HepG2 (cell line): Measurements from ENCODE around the gene CCDC177. TPM values are rescaled to one million over a fixed set of nuclear protein-coding genes. Genes with fewer than 3 reads are reported as not detected.

Experiments
- ASH2L ChIP-seq: fragments of 300-600, 200-600 bp; sonication (generic); IDR thresholded peaks from 2 replicates; pipeline ENCODE4 v1.7.0; 2017; ENCODE audit warnings: low read depth, mild to moderate bottlenecking, moderate library complexity, mixed read lengths, low read length; ENCODE audit not compliant: insufficient read length
- CREBL2 ChIP-seq: sonication (generic); formaldehyde crosslinking; IDR thresholded peaks from 2 replicates; pipeline ENCODE4 v1.8.1; 2023; ENCODE audit warnings: missing genetic modification reagents, mild to moderate bottlenecking, borderline replicate concordance
- FOXO4 ChIP-seq: sonication (generic); formaldehyde crosslinking; conservative IDR thresholded peaks from 2 replicates; pipeline ENCODE4 v1.8.1; 2023; ENCODE audit warnings: missing genetic modification reagents
- HDAC1 ChIP-seq: sonication (generic); formaldehyde crosslinking; IDR thresholded peaks from 2 replicates; pipeline ENCODE4 v1.5.1; 2020; ENCODE audit warnings: mild to moderate bottlenecking, missing genetic modification reagents
- HDAC6 ChIP-seq: fragments of 200-600 bp; sonication (generic); IDR thresholded peaks from 2 replicates; pipeline ENCODE4 v1.7.0; 2017; ENCODE audit warnings: mild to moderate bottlenecking, antibody characterized with exemption, low read length, low read depth
- IKZF5 ChIP-seq: IDR thresholded peaks from 2 replicates; pipeline ENCODE4 v1.6.1; 2018; ENCODE audit warnings: missing genetic modification reagents, mild to moderate bottlenecking, missing compliant biosample characterization
- KMT2B ChIP-seq: IDR thresholded peaks from 2 replicates; pipeline ENCODE4 v1.6.1; 2016; ENCODE audit warnings: missing genetic modification reagents, missing compliant biosample characterization
- MTERF4 ChIP-seq: sonication (generic); formaldehyde crosslinking; IDR thresholded peaks from 2 replicates; pipeline ENCODE4 v1.8.0; 2023; ENCODE audit warnings: mild to moderate bottlenecking, missing genetic modification reagents
- RCOR2 ChIP-seq: IDR thresholded peaks from 2 replicates; pipeline ENCODE4 v1.6.1; 2016; ENCODE audit warnings: missing biosample characterization, missing genetic modification reagents
- SCMH1 ChIP-seq: sonication (generic); formaldehyde crosslinking; IDR thresholded peaks from 2 replicates; pipeline ENCODE4 v1.9.0; 2021; ENCODE audit warnings: missing genetic modification reagents, mild to moderate bottlenecking, borderline replicate concordance
- SMAD1 ChIP-seq: sonication (generic); formaldehyde crosslinking; IDR thresholded peaks from 2 replicates; pipeline ENCODE4 v1.4.0; 2020; ENCODE audit warnings: missing genetic modification reagents, low read depth, mild to moderate bottlenecking, borderline replicate concordance
- STAG1 ChIP-seq: sonication (generic); formaldehyde crosslinking; IDR thresholded peaks from 2 replicates; pipeline ENCODE4 v1.4.0; 2020; ENCODE audit warnings: missing genetic modification reagents
- SYNCRIP ChIP-seq: fragments of 200-400 bp; formaldehyde crosslinking; IDR thresholded peaks from 2 replicates; pipeline ENCODE4 v1.6.1; 2018; ENCODE audit warnings: mild to moderate bottlenecking, low read depth, low read length; ENCODE audit not compliant: insufficient read depth
- TBL1XR1 ChIP-seq: fragments of 150-350 bp; IDR thresholded peaks from 2 replicates; pipeline ENCODE4 v1.6.1; 2014; ENCODE audit warnings: borderline replicate concordance, low read length; ENCODE audit not compliant: partially characterized antibody
- ZBTB39 ChIP-seq: sonication (generic); formaldehyde crosslinking; IDR thresholded peaks from 2 replicates; pipeline ENCODE4 v1.5.0; 2020; ENCODE audit warnings: missing genetic modification reagents
- ZNF143 ChIP-seq: sonication (generic); formaldehyde crosslinking; IDR thresholded peaks from 2 replicates; pipeline ENCODE4 v1.4.0; 2020; ENCODE audit warnings: missing genetic modification reagents
- ZNF292 ChIP-seq: sonication (generic); formaldehyde crosslinking; IDR thresholded peaks from 2 replicates; pipeline ENCODE4 v1.8.1; 2022; ENCODE audit warnings: mild to moderate bottlenecking, low read depth, missing genetic modification reagents, borderline replicate concordance
- ZNF510 ChIP-seq: sonication (generic); formaldehyde crosslinking; IDR thresholded peaks from 2 replicates; pipeline ENCODE4 v1.4.0; 2020; ENCODE audit warnings: low read depth, mild to moderate bottlenecking, missing genetic modification reagents
- ZNF552 ChIP-seq: sonication (generic); formaldehyde crosslinking; IDR thresholded peaks from 2 replicates; pipeline ENCODE4 v1.9.0; 2022; ENCODE audit warnings: missing genetic modification reagents, mild to moderate bottlenecking, borderline replicate concordance
- ZNF556 ChIP-seq: sonication (generic); formaldehyde crosslinking; IDR thresholded peaks from 2 replicates; pipeline ENCODE4 v1.4.0; 2020; ENCODE audit warnings: mild to moderate bottlenecking, missing genetic modification reagents, borderline replicate concordance
- ZNF558 ChIP-seq: sonication (generic); formaldehyde crosslinking; IDR thresholded peaks from 2 replicates; pipeline ENCODE4 v1.9.0; 2022; ENCODE audit warnings: mild to moderate bottlenecking, missing genetic modification reagents, borderline replicate concordance
- ZNF563 ChIP-seq: sonication (generic); formaldehyde crosslinking; IDR thresholded peaks from 2 replicates; pipeline ENCODE4 v1.8.0; 2022; ENCODE audit warnings: mild to moderate bottlenecking, moderate library complexity, missing genetic modification reagents
- ZNF879 ChIP-seq: sonication (generic); formaldehyde crosslinking; IDR thresholded peaks from 2 replicates; pipeline ENCODE4 v1.8.1; 2023; ENCODE audit warnings: missing genetic modification reagents
- ZSCAN21 ChIP-seq: sonication (generic); formaldehyde crosslinking; IDR thresholded peaks from 2 replicates; pipeline ENCODE4 v1.8.0; 2022; ENCODE audit warnings: mild to moderate bottlenecking, missing genetic modification reagents, moderate library complexity, borderline replicate concordance
- ZSCAN25 ChIP-seq: sonication (generic); formaldehyde crosslinking; IDR thresholded peaks from 2 replicates; pipeline ENCODE4 v1.8.0; 2022; ENCODE audit warnings: mild to moderate bottlenecking, missing genetic modification reagents
- polyA plus RNA-seq, 8 experiments: library from polyadenylated mRNA; depleted of rRNA in 3 of 8; stranded (reverse) in 7 of 8; unstranded in 1 of 8; fragments of >200 nt; fragmentation: Illumina TruSeq in 4 of 8; extraction: Trizol in 4 of 8; gene quantifications; 2 replicates each; pipeline versions ENCODE4 v1.2.1 to v1.2.3, GENCODE V29; 2011 to 2016; ENCODE audit warnings: low read depth in 4 of 8, missing spikeins in 1 of 8, mixed read lengths in 1 of 8; ENCODE audit not compliant: insufficient read depth in 1 of 8
- total RNA-seq, 5 experiments: library from RNA; depleted of rRNA; stranded (reverse); fragments of >200 nt; fragmentation: Illumina TruSeq; extraction: Trizol; gene quantifications; 2 replicates each; pipeline ENCODE4 v1.2.3, GENCODE V29; 2016; ENCODE audit warnings: low read depth in 1 of 5

CCDC177 gene
- total and polyA plus RNA-seq, 2 of the 13 experiments (the other 11 are each of a cell fraction or from before 2014, with no cell fraction given), result not detected

GRCh38 chr14:69580009-69580577 is 5.4 kb upstream of the CCDC177 start (continued):
- TF ChIP-seq FOXO4 (CRISPR knock-in tag), result no peak
- no peak for TF ChIP-seq SYNCRIP
- TF ChIP-seq SMAD1 (CRISPR knock-in tag), result no peak
- peak; percentile 69 for TF ChIP-seq STAG1 (CRISPR knock-in tag)
- no peak for TF ChIP-seq HDAC6
- no peak for TF ChIP-seq ZBTB39 (CRISPR knock-in tag)
- TF ChIP-seq ZNF510 (CRISPR knock-in tag), result no peak
- no peak for TF ChIP-seq ZNF879 (CRISPR knock-in tag)
- no peak for TF ChIP-seq ZNF563 (CRISPR knock-in tag)
- no peak for TF ChIP-seq MTERF4
- no peak for TF ChIP-seq ZNF552 (CRISPR knock-in tag)
- 0 out of 2 replicates have a peak, but pooled peaks have one; percentile 27 for TF ChIP-seq KMT2B (CRISPR knock-in tag)
- 0 out of 2 replicates have a peak, but pooled peaks have one; percentile 27 for TF ChIP-seq ZNF556
- TF ChIP-seq TBL1XR1, result no peak
- TF ChIP-seq RCOR2 (CRISPR knock-in tag), result no peak
- TF ChIP-seq ZNF292 (CRISPR knock-in tag), result peak; percentile 83; the same call in 1 of the 2 replicates
- 0 out of 2 replicates have a peak, but pooled peaks have one; percentile 39 for TF ChIP-seq ZSCAN21 (CRISPR knock-in tag)
- TF ChIP-seq HDAC1 (CRISPR knock-in tag), result peak; percentile 75
- no peak for TF ChIP-seq ZNF143 (CRISPR knock-in tag)
- TF ChIP-seq SCMH1, result no peak
- TF ChIP-seq ZSCAN25 (CRISPR knock-in tag), result 0 out of 2 replicates have a peak, but pooled peaks have one; percentile 38
- no peak for TF ChIP-seq CREBL2 (CRISPR knock-in tag)
- TF ChIP-seq IKZF5 (CRISPR knock-in tag), result peak; percentile 61; the same call in 1 of the 2 replicates
- TF ChIP-seq ASH2L, result no peak
- no peak for TF ChIP-seq ZNF558 (CRISPR knock-in tag)
